Karpas-422 (cell line): ENCODE measurements around the gene BCAS4. TPM values are rescaled to one million over a fixed set of nuclear protein-coding genes. Genes with fewer than 3 reads are reported as not detected.
"Not testable (repeated sequence)": the region's sequence is repeated elsewhere in the genome, so short reads cannot be mapped to it uniquely, and the experiment has no call there.

Experiments
- DNase-seq: peaks from one replicate; pipeline ENCODE4 v3.0.0-alpha.2; 2015
- H2AFZ ChIP-seq: fragments of 200-600 bp; sonication (generic); 2 replicates; pipeline ENCODE4 v1.6.1; 2014; ENCODE audit warnings: antibody characterized with exemption, low read length, mixed read lengths
- H3K27ac ChIP-seq: fragments of 200-600 bp; sonication (generic); 2 replicates; pipeline ENCODE4 v1.5.1; 2014; ENCODE audit warnings: mild to moderate bottlenecking, low read length, moderate library complexity
- H3K27me3 ChIP-seq: fragments of 200-600 bp; sonication (generic); 2 replicates; pipeline ENCODE4 v1.6.1; 2014; ENCODE audit warnings: low read length, mixed read lengths
- H3K36me3 ChIP-seq: fragments of 200-600 bp; sonication (generic); 2 replicates; pipeline ENCODE4 v1.6.1; 2014; ENCODE audit warnings: low read length, mixed read lengths; ENCODE audit not compliant: insufficient read depth
- H3K4me1 ChIP-seq: fragments of 200-600 bp; sonication (generic); 2 replicates; pipeline ENCODE4 v1.6.1; 2014; ENCODE audit warnings: mild to moderate bottlenecking, low read length, mixed read lengths
- H3K4me2 ChIP-seq: fragments of 200-600 bp; sonication (generic); 2 replicates; pipeline ENCODE4 v1.6.1; 2014; ENCODE audit warnings: low read length, low read depth, mild to moderate bottlenecking; ENCODE audit not compliant: poor library complexity, severe bottlenecking
- H3K4me3 ChIP-seq: fragments of 200-600 bp; sonication (generic); 2 replicates; pipeline ENCODE4 v1.5.1; 2014; ENCODE audit warnings: mild to moderate bottlenecking, antibody characterized with exemption, low read length, mixed read lengths
- H3K79me2 ChIP-seq: fragments of 200-600 bp; sonication (generic); 2 replicates; pipeline ENCODE4 v1.6.1; 2014; ENCODE audit warnings: mild to moderate bottlenecking, low read length, mixed read lengths
- H3K9ac ChIP-seq: fragments of 200-600 bp; sonication (generic); 2 replicates; pipeline ENCODE4 v1.6.0; 2014; ENCODE audit warnings: low read length
- H3K9me2 ChIP-seq: fragments of 200-600 bp; sonication (generic), shearing (Covaris generic); replicated peaks from 2 replicates; pipeline ENCODE4 v1.6.0; 2014; ENCODE audit warnings: mild to moderate bottlenecking, low read length, moderate library complexity; ENCODE audit not compliant: insufficient read depth
- H3K9me3 ChIP-seq: fragments of 300-700, 200-600 bp; sonication (generic); 2 replicates; pipeline ENCODE4 v1.6.1; 2014; ENCODE audit warnings: low read length, mixed read lengths
- H4K20me1 ChIP-seq: fragments of 200-600 bp; sonication (generic); 2 replicates; pipeline ENCODE4 v1.6.1; 2014; ENCODE audit warnings: mild to moderate bottlenecking, antibody characterized with exemption, low read length, low read depth; ENCODE audit not compliant: insufficient read depth
- total RNA-seq: library from RNA; depleted of rRNA; stranded (reverse); fragments of >200 nt; shearing (Covaris generic); gene quantifications from 2 replicates; pipeline ENCODE4 v1.2.3, GENCODE V29; 2014; ENCODE audit warnings: low replicate concordance

The BCAS4 gene
- total RNA-seq, 1 experiment from 2014 or later, result 191 TPM

GRCh38 chr20:50788045-50788991, 6.5 kb upstream of the BCAS4 start:
- Histone ChIP-seq H3K9me2 (no peaks in the 10 kb centered on the region), H2AFZ (no peak overlapping the region), H3K9me3 (no peaks in the 10 kb centered on the region), H3K4me1 (peaks cover 27% of the 10 kb centered on the region), H3K79me2 (no peaks in the 10 kb centered on the region), H3K4me3 (no peak overlapping the region), H3K9ac (peak overlapping the region; percentile 16; the same call in 1 of the 2 replicates), H3K4me2 (peak overlapping the region; percentile 25), H4K20me1 (no peaks in the 10 kb centered on the region), H3K36me3 (no peaks in the 10 kb centered on the region), H3K27me3 (no peaks in the 10 kb centered on the region), H3K27ac (no peak overlapping the region)
- DNase-seq, result no peak

DNA sequence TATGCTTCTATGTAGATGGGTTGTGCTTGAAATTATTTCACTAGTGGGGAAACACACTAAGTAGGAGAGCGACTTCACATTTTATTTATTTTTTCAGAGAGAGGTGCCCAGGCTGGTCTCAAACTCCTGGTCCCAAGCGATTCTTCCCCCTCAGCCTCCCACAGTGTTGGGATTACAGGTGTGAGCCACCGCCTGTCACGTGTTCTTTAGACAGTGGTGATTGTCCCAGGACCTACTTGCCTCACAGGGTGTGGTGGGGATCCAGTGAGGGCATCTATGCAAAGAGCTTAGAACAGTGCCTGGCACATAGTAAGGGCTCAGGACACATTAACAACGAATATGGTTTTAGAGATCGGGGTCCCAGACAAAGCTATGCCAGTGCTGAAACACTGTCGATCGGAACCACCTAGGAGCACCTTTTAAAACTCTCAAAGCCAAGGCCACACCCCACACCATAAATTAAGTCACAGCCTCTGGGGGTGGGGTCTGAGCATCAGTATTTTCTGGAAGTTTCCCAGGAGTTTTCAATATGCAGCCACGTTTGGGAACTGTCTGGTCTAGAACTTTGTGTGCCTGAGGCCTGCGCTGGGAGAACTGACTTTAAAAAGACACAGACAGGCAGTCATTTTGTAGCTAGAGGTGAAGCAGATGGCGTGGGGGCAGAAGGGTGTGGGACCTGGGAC, 4.8 kb upstream of the BCAS4 start:
- H3K9ac ChIP-seq, result peak overlapping the region; percentile 75
- DNase-seq, result no peak

DNA sequence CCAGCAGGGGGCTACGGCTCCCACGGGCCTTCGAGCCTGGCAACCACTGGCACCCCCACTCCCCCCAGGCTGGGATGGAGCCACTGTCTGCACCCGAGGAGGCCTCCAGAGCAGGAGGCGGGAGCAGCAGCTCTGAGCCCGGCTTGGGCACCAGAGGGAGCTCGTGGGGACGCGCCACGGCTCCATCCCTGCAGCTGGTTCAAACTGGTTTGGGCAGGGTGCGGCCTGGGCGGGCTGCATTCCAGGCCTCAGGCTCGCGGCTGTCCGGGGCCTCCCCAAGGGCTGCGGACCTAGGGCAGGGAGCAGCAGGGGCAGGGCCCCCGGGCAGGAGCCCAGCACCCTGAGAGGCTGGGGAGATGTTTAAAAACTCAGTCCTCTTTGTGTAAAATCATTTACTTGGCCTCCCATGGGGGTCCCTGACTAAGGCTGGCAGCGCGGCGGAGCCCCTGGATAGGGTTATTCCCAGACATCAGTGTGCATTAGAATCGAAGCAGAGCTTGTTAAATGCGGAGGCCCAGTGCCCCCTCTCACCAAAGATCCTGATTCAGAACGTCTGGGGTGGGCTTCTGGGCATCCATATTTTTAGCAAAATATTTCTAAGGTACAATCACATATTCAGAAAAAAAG, 4.1 kb upstream of the BCAS4 start:
- Histone ChIP-seq H3K9me2 (no peaks in the 10 kb centered on the region), H4K20me1 (no peaks in the 10 kb centered on the region), H3K27ac (peak overlapping the region; percentile 59), H3K36me3 (peaks cover 2% of the 10 kb centered on the region; the same call in 1 of the 2 replicates), H3K27me3 (no peaks in the 10 kb centered on the region), H3K4me2 (peak overlapping the region; percentile 67), H3K4me3 (peak overlapping the region; percentile 48; the same call in 1 of the 2 replicates), H3K79me2 (peaks cover 9% of the 10 kb centered on the region), H3K9me3 (no peaks in the 10 kb centered on the region), H2AFZ (peak overlapping the region; percentile 90), H3K9ac (peak overlapping the region; percentile 75), H3K4me1 (peaks cover 37% of the 10 kb centered on the region)
- DNase-seq, result peak; percentile 94

More for the DNA sequence above, 4.8 kb upstream of the BCAS4 start:
- Histone ChIP-seq H3K4me1 (peaks cover 36% of the 10 kb centered on the region), H3K9me2 (no peaks in the 10 kb centered on the region), H4K20me1 (no peaks in the 10 kb centered on the region), H2AFZ (peak overlapping the region; percentile 90), H3K27ac (no peak overlapping the region), H3K79me2 (peaks cover 3% of the 10 kb centered on the region), H3K36me3 (no peaks in the 10 kb centered on the region), H3K4me3 (no peak overlapping the region), H3K9me3 (no peaks in the 10 kb centered on the region), H3K4me2 (peak overlapping the region; percentile 67), H3K27me3 (no peaks in the 10 kb centered on the region)

DNA sequence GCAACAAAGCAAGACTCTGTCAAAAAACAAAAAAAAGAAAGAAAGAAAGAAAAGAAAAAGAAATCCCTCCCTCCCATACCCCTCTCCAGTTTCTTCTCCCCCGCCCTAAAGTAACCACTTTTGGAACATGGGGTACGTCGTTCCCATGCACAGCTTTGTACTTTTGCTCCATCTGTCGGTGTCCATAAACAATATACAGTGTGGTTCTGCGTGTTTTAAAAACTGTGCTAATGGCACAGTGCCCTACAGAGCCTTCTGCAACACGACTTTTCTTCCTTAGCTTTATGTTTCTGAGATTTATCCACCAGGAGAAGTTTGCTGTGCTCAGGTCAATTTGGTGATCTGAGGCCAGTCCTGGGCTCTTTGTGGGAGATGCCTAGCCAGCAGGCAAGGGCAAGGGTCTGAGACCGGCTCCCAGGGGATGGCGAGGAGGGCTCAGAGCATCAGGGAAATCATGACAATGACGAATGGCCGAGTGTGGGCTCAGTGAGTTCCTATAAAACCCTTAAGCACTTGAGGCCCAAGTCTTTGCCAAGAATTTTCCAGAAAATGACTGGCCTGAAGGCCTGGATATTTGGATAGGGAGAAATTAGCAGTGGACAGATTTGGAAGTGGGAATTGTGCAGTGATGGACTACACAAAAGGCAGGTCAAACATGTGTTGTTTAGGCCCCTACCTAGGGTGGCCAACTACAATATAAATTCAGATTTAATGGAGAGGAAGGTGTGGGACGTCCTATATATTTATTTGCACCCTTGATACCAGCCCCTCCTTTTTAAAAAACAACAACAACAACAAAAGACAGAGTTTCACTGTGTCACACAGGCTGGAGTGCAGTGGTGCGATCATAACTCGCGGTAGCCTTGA, 1.9 kb upstream of the BCAS4 start:
- H3K9me3 ChIP-seq, result no peaks in the 10 kb centered on the region
- H2AFZ ChIP-seq, result no peak overlapping the region
- H3K4me1 ChIP-seq, result peaks cover 55% of the 10 kb centered on the region
- no peak overlapping the region for H3K27ac ChIP-seq
- H3K27me3 ChIP-seq, result no peaks in the 10 kb centered on the region
- H3K36me3 ChIP-seq, result peaks cover 11% of the 10 kb centered on the region
- H3K9ac ChIP-seq, result no peak overlapping the region
- H3K4me3 ChIP-seq, result no peak overlapping the region
- no peak overlapping the region for H3K4me2 ChIP-seq
- peaks cover 3% of the 10 kb centered on the region; the same call in 1 of the 2 replicates for H4K20me1 ChIP-seq
- DNase-seq, result no peak
- no peaks in the 10 kb centered on the region for H3K9me2 ChIP-seq
- H3K79me2 ChIP-seq, result peaks cover 29% of the 10 kb centered on the region

GRCh38 chr20:50793575-50794016, 1.3 kb upstream of the BCAS4 start:
- H3K4me1 ChIP-seq, result peaks cover 55% of the 10 kb centered on the region
- not testable (repeated sequence) for H3K4me3 ChIP-seq, H3K9ac ChIP-seq, H4K20me1 ChIP-seq, H3K9me2 ChIP-seq, H3K27me3 ChIP-seq, H3K9me3 ChIP-seq, H2AFZ ChIP-seq
- DNase-seq, result peak; percentile 88
- 0 out of 2 replicates have a peak overlapping the region, but pooled peaks have one; percentile 94 for H3K27ac ChIP-seq
- peaks cover 12% of the 10 kb centered on the region for H3K36me3 ChIP-seq
- peak overlapping the region; percentile 88 for H3K4me2 ChIP-seq
- H3K79me2 ChIP-seq, result peaks cover 35% of the 10 kb centered on the region

DNA sequence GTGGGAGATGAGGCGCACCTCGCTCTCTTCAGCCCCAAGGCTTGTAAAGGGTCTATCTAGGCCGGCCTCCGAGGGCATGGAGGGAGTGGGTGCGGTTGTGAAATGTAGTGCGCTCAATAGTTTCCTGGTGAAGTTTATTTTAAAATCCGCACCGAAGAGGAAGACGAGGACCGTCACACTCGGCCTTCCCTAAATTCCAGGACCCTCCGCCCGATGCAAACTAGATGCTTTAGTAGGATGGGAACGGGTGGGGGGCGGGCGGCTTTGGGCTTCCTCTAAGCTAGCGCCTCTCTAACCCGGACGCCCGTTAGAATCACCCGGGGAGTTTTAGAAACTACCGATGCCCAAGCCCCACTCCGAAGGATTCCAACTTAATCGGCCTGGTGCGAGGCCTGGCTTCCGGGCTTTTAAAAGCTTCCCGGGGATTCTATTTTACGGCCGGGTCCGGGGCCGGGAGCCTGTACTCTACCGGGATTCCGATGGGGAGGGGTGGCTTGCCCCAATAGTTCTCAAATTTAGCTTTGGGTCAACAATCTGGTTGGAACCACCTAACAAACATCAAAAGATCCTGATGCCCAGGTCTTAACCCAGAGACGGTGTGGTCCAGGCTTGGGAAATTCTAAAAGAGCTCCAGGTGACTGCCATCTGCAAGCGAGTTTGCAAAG, 548 bp upstream of the BCAS4 start:
- Histone ChIP-seq H3K4me2 (peak overlapping the region; percentile 88), H4K20me1 (peaks cover 5% of the 10 kb centered on the region; the same call in 1 of the 2 replicates), H3K4me3 (peak overlapping the region; percentile 58), H3K27me3 (no peaks in the 10 kb centered on the region), H3K79me2 (peaks cover 42% of the 10 kb centered on the region), H3K9me2 (no peaks in the 10 kb centered on the region), H3K9ac (peak overlapping the region; percentile 67), H2AFZ (peak overlapping the region; percentile 91), H3K4me1 (peaks cover 61% of the 10 kb centered on the region), H3K9me3 (no peaks in the 10 kb centered on the region), H3K36me3 (peaks cover 16% of the 10 kb centered on the region), H3K27ac (peak overlapping the region; percentile 94)
- no peak for DNase-seq

DNA sequence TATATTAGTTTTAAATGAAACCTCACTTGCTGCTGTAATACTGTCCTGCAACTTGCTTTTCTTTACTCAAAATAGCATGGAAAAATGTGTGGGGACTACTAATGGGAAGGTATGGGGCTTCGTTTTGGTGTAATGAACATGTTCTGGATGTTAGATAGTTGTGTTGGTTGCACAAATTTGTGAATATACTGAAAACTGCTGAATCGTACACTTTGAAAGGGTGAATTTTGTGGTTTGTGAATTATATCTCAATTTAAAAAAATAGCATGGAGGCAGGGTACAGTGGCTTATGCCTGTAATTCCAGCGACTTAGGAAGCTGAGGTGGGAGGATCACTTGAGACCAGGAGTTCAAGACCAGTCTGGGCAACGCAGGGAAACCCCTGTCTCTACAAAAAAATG, 2.3 kb downstream of the BCAS4 start:
- H3K9me2 ChIP-seq, result no peaks in the 10 kb centered on the region
- H3K27me3 ChIP-seq, result no peaks in the 10 kb centered on the region
- peak overlapping the region; percentile 52 for H3K4me3 ChIP-seq
- no peak for DNase-seq
- peak overlapping the region; percentile 90 for H3K27ac ChIP-seq
- H4K20me1 ChIP-seq, result peaks cover 33% of the 10 kb centered on the region
- H3K4me2 ChIP-seq, result peak overlapping the region; percentile 57
- peaks cover 77% of the 10 kb centered on the region for H3K4me1 ChIP-seq
- peaks cover 27% of the 10 kb centered on the region for H3K36me3 ChIP-seq
- H3K9ac ChIP-seq, result peak overlapping the region; percentile 49
- no peaks in the 10 kb centered on the region for H3K9me3 ChIP-seq
- no peak overlapping the region for H2AFZ ChIP-seq
- peaks cover 71% of the 10 kb centered on the region for H3K79me2 ChIP-seq
